PFSK-1 (cell line): ENCODE measurements around the gene ATP6V0B.

ENCODE experiments used
- POLR2AphosphoS5 ChIP-seq: IDR thresholded peaks from 2 replicates; pipeline ENCODE4 v1.6.1; 2012; ENCODE audit warnings: low read depth, mild to moderate bottlenecking, control low read depth, low read length, moderate library complexity
- SIN3A ChIP-seq: IDR thresholded peaks from 2 replicates; pipeline ENCODE4 v1.6.1; 2012; ENCODE audit warnings: mild to moderate bottlenecking, low read length, moderate library complexity, borderline replicate concordance; ENCODE audit not compliant: insufficient read depth
- TAF1 ChIP-seq: IDR thresholded peaks from 2 replicates; pipeline ENCODE4 v1.6.1; 2012; ENCODE audit warnings: low read length, control low read depth, borderline replicate concordance; ENCODE audit not compliant: insufficient read depth
- TF ChIP-seq, protein P1 (sequence below), 2 experiments: IDR thresholded peaks; 2 replicates each; pipeline versions ENCODE4 v1.6.1 to v1.8.0; 2011 to 2012; ENCODE audit warnings: low read depth in 2 of 2, low read length in 2 of 2, control low read depth in 1 of 2, inconsistent platforms in 1 of 2, mild to moderate bottlenecking in 1 of 2, moderate library complexity in 1 of 2; ENCODE audit not compliant: insufficient read depth in 1 of 2

DNA sequence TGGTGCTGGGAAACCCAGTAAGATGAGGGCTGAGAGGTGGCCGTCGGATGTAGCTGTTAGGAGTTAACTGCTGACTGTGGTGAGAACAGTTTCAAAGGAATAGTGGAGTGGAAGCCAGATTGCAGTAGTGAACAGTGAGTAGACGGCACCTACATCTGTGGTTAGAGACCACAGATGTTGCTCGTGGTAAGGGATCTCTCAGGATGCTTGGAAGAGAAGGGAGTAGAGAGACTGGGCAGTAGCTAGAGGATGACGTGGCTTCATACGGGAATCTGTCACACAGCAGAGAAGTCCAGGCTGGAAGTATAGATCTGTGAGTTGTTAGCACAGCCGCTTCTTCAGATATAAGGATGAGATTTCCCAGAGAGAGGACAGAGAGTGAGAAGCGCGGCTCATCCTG is 48.9 kb upstream of the ATP6V0B start:
- no peak for TF ChIP-seq POLR2AphosphoS5
- TF ChIP-seq TAF1, result no peak
- no peak for TF ChIP-seq SIN3A
- TF ChIP-seq, protein P1, sequence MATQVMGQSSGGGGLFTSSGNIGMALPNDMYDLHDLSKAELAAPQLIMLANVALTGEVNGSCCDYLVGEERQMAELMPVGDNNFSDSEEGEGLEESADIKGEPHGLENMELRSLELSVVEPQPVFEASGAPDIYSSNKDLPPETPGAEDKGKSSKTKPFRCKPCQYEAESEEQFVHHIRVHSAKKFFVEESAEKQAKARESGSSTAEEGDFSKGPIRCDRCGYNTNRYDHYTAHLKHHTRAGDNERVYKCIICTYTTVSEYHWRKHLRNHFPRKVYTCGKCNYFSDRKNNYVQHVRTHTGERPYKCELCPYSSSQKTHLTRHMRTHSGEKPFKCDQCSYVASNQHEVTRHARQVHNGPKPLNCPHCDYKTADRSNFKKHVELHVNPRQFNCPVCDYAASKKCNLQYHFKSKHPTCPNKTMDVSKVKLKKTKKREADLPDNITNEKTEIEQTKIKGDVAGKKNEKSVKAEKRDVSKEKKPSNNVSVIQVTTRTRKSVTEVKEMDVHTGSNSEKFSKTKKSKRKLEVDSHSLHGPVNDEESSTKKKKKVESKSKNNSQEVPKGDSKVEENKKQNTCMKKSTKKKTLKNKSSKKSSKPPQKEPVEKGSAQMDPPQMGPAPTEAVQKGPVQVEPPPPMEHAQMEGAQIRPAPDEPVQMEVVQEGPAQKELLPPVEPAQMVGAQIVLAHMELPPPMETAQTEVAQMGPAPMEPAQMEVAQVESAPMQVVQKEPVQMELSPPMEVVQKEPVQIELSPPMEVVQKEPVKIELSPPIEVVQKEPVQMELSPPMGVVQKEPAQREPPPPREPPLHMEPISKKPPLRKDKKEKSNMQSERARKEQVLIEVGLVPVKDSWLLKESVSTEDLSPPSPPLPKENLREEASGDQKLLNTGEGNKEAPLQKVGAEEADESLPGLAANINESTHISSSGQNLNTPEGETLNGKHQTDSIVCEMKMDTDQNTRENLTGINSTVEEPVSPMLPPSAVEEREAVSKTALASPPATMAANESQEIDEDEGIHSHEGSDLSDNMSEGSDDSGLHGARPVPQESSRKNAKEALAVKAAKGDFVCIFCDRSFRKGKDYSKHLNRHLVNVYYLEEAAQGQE (IDR thresholded peaks at IDR 0.05; ENCODE audit: insufficient read depth in 1 of 2, low read depth in 2 of 2, low read length in 2 of 2), result no peak
